ENCODE results near the gene FAM168A. TPM values are rescaled to one million over a fixed set of nuclear protein-coding genes. Genes with fewer than 3 reads are reported as not detected.

Gene FAM168A
- total and polyA plus RNA-seq, 7 donors: 5.3 to 28.6 (median 18.1) TPM

GRCh38 chr11:73406131-73406530, 191.8 kb downstream of the FAM168A start:
- H3K36me3 ChIP-seq (ENCODE audit: insufficient read depth in 1 of 2, low read depth in 1 of 2): peaks cover 2 to 60% of the 10 kb centered on the region in 2 donors
- WGBS, 3 donors: 87 to 95% (median 95%) methylated on average over 1 of the region's 1 CpG

DNA sequence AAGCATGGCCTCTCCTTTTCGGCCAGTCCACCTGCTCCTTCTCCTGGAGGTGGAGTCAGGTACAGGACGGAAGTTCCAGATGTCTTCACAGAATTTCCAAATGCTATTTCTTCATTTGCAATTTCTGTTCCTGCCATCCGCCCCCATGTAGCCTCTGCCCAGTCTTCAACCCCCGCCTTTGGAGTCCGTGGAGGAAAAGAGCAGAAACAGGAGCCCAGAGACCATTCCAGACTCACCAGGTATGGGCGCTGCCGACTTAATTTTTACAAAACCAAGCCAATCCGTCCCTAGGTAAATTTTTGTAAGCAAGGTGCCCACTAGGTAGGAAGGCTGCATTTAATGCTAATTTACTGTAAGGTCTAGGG, 192.8 kb downstream of the FAM168A start:
- ATAC-seq: no peak

More at GRCh38 chr11:73406131-73406530, 191.8 kb downstream of the FAM168A start:
- TF ChIP-seq, protein P1, sequence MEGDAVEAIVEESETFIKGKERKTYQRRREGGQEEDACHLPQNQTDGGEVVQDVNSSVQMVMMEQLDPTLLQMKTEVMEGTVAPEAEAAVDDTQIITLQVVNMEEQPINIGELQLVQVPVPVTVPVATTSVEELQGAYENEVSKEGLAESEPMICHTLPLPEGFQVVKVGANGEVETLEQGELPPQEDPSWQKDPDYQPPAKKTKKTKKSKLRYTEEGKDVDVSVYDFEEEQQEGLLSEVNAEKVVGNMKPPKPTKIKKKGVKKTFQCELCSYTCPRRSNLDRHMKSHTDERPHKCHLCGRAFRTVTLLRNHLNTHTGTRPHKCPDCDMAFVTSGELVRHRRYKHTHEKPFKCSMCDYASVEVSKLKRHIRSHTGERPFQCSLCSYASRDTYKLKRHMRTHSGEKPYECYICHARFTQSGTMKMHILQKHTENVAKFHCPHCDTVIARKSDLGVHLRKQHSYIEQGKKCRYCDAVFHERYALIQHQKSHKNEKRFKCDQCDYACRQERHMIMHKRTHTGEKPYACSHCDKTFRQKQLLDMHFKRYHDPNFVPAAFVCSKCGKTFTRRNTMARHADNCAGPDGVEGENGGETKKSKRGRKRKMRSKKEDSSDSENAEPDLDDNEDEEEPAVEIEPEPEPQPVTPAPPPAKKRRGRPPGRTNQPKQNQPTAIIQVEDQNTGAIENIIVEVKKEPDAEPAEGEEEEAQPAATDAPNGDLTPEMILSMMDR (IDR thresholded peaks at IDR 0.05): no peak
- H3K27ac ChIP-seq: no peak overlapping the region
- no peaks in the 10 kb centered on the region for H3K27me3 ChIP-seq (ENCODE audit: insufficient read depth in 3 of 3, low read length in 2 of 3)
- DNase-seq (no peak), ATAC-seq (no peak)
- no peak overlapping the region for H3K4me3 ChIP-seq
- intact Hi-C loops (cut with DNase I): no loop called here
- H3K9me3 ChIP-seq: no peaks in the 10 kb centered on the region
- H3K4me1 ChIP-seq: peaks cover 6% of the 10 kb centered on the region

GRCh38 chr11:73404506-73405145, 193.3 kb downstream of the FAM168A start:
- H3K9me3 ChIP-seq: no peaks in the 10 kb centered on the region
- ATAC-seq (no peak), DNase-seq (no peak)
- WGBS, 3 donors: 88 to 95% (median 90%) methylated on average over 5 of the region's 5 CpGs
- no peak overlapping the region for H3K27ac ChIP-seq
- TF ChIP-seq, protein P1 (IDR thresholded peaks at IDR 0.05): no peak
- no peak overlapping the region for H3K4me3 ChIP-seq
- H3K4me1 ChIP-seq: peaks cover 6% of the 10 kb centered on the region
- intact Hi-C loops (cut with DNase I): loop anchor here in 1 of 2 donors (2.0 kb wide), 1 partner anchor 256 kb away; no protein-coding TSS in a partner anchor
- H3K36me3 ChIP-seq (ENCODE audit: insufficient read depth in 1 of 2, low read depth in 1 of 2): peaks cover 2 to 49% of the 10 kb centered on the region in 2 donors
- H3K27me3 ChIP-seq (ENCODE audit: insufficient read depth in 3 of 3, low read length in 2 of 3): no peaks in the 10 kb centered on the region

More for the DNA sequence above, 192.8 kb downstream of the FAM168A start:
- TF ChIP-seq, protein P1 (IDR thresholded peaks at IDR 0.05): no peak
- no peak for DNase-seq
- Histone ChIP-seq H3K27me3 (ENCODE audit: insufficient read depth in 3 of 3, low read length in 2 of 3) (no peaks in the 10 kb centered on the region), H3K36me3 (ENCODE audit: insufficient read depth in 1 of 2, low read depth in 1 of 2) (peaks cover 2 to 54% of the 10 kb centered on the region in 2 donors), H3K9me3 (no peaks in the 10 kb centered on the region), H3K4me1 (peaks cover 6% of the 10 kb centered on the region), H3K27ac (no peak overlapping the region), H3K4me3 (no peak overlapping the region)
- intact Hi-C loops (cut with DNase I): loop anchor here in 1 of 2 donors (2.0 kb wide), 1 partner anchor 256 kb away; no protein-coding TSS in a partner anchor
- 92 to 96% (median 95%) methylated on average over 8 of the region's 8 CpGs for WGBS, 3 donors

GRCh38 chr11:73404048-73404447, 193.9 kb downstream of the FAM168A start:
- 55 to 69% (median 56%) methylated on average over 4 of the region's 4 CpGs for WGBS, 3 donors
- Histone ChIP-seq H3K4me3 (no peak overlapping the region), H3K4me1 (peaks cover 6% of the 10 kb centered on the region), H3K36me3 (ENCODE audit: insufficient read depth in 1 of 2, low read depth in 1 of 2) (peaks cover 2 to 43% of the 10 kb centered on the region in 2 donors), H3K27me3 (ENCODE audit: insufficient read depth in 3 of 3, low read length in 2 of 3) (no peaks in the 10 kb centered on the region), H3K27ac (peak overlapping the region; percentile 13), H3K9me3 (no peaks in the 10 kb centered on the region)
- TF ChIP-seq, protein P1 (IDR thresholded peaks at IDR 0.05): peak; percentile 70
- peak; percentile 65 to 81 for DNase-seq
- peak; percentile 78 to 83 (median 82) for ATAC-seq
- intact Hi-C loops (cut with DNase I): loop anchor here in 1 of 2 donors (2.0 kb wide), 1 partner anchor 257 kb away; no protein-coding TSS in a partner anchor
